ENCODE data around the gene RHO. TPM values are rescaled to one million over a fixed set of nuclear protein-coding genes. Genes with fewer than 3 reads are reported as not detected.

The RHO gene
- total RNA-seq, 1 donor from 2014 or later: not detected

- DNase-seq (ENCODE audit: low read depth): no peak
- H3K36me3 ChIP-seq (ENCODE audit: control insufficient read depth, insufficient read depth, low read length): no peaks in the 10 kb centered on the region
Observed at GRCh38 chr3:129576514-129577352, 48.3 kb downstream of the RHO start.

GRCh38 chr3:129577366-129577765 is 48.9 kb downstream of the RHO start:
- no peak for TF ChIP-seq CTCF (IDR thresholded peaks at IDR 0.05; ENCODE audit: insufficient read depth, low read length, severe bottlenecking)
- DNase-seq (ENCODE audit: low read depth) (no peak), FAIRE-seq (no peak)
- H3K27me3 ChIP-seq (ENCODE audit: control insufficient read depth, insufficient read depth, low read length): peaks cover 2% of the 10 kb centered on the region
- no peaks in the 10 kb centered on the region for H3K36me3 ChIP-seq (ENCODE audit: control insufficient read depth, insufficient read depth, low read length)
- H3K4me3 ChIP-seq (ENCODE audit: low read depth, low read length): no peak overlapping the region

More at GRCh38 chr3:129576514-129577352, 48.3 kb downstream of the RHO start:
- Histone ChIP-seq H3K27me3 (ENCODE audit: control insufficient read depth, insufficient read depth, low read length) (peaks cover 2% of the 10 kb centered on the region), H3K4me3 (ENCODE audit: low read depth, low read length) (no peak overlapping the region)
- no peak for TF ChIP-seq CTCF (IDR thresholded peaks at IDR 0.05; ENCODE audit: insufficient read depth, low read length, severe bottlenecking)
- no peak for FAIRE-seq

GRCh38 chr3:129577925-129578786 is 49.7 kb downstream of the RHO start:
- Histone ChIP-seq H3K36me3 (ENCODE audit: control insufficient read depth, insufficient read depth, low read length) (no peaks in the 10 kb centered on the region), H3K4me3 (ENCODE audit: low read depth, low read length) (no peak overlapping the region), H3K27me3 (ENCODE audit: control insufficient read depth, insufficient read depth, low read length) (peaks cover 2% of the 10 kb centered on the region)
- FAIRE-seq (no peak), DNase-seq (ENCODE audit: low read depth) (no peak)
- no peak for TF ChIP-seq CTCF (IDR thresholded peaks at IDR 0.05; ENCODE audit: insufficient read depth, low read length, severe bottlenecking)

GRCh38 chr3:129579991-129580390 is 51.6 kb downstream of the RHO start:
- DNase-seq (ENCODE audit: low read depth): no peak
- FAIRE-seq: no peak
- TF ChIP-seq CTCF (IDR thresholded peaks at IDR 0.05; ENCODE audit: insufficient read depth, low read length, severe bottlenecking): no peak
- H3K36me3 ChIP-seq (ENCODE audit: control insufficient read depth, insufficient read depth, low read length): no peaks in the 10 kb centered on the region
- no peak overlapping the region for H3K4me3 ChIP-seq (ENCODE audit: low read depth, low read length)
- peaks cover 2% of the 10 kb centered on the region for H3K27me3 ChIP-seq (ENCODE audit: control insufficient read depth, insufficient read depth, low read length)

- Histone ChIP-seq H3K4me3 (ENCODE audit: low read depth, low read length) (no peak overlapping the region), H3K27me3 (ENCODE audit: control insufficient read depth, insufficient read depth, low read length) (no peaks in the 10 kb centered on the region), H3K36me3 (ENCODE audit: control insufficient read depth, insufficient read depth, low read length) (no peaks in the 10 kb centered on the region)
- TF ChIP-seq CTCF (IDR thresholded peaks at IDR 0.05; ENCODE audit: insufficient read depth, low read length, severe bottlenecking): no peak
- no peak for DNase-seq (ENCODE audit: low read depth)
- no peak for FAIRE-seq
Observed at GRCh38 chr3:129581623-129582022, 53.2 kb downstream of the RHO start.

Measured in bronchial epithelial cell (primary cell).